ENCODE data around the gene LACTB. TPM values are rescaled to one million over a fixed set of nuclear protein-coding genes. Genes with fewer than 3 reads are reported as not detected.

Gene LACTB
- total RNA-seq, 1 donor from 2014 or later, result 11.2 TPM

DNA sequence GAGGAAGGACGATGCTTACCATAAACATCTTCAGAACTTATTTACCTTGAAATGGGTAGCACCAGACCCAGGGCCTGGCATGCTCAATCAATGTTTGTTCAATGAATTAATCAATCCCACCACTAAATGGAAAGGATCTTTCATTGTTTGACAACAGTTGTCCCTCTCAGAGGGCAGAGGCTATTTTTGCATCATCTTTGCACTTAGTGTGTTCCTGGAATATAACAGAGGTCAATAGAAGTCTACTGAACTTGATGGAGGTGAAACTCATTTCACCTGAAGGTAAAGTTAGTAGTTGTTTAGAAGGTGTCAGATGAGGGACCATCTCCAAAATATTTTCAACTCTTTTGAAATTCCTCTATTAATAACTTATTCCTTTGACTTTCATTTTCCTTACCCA, 36.9 kb upstream of the LACTB start:
- H3K27ac Mint-ChIP-seq (ENCODE audit: unreplicated experiment), result no peak overlapping the region
- H3K27me3 Mint-ChIP-seq (ENCODE audit: unreplicated experiment), result no peaks in the 10 kb centered on the region
- H3K4me1 Mint-ChIP-seq (ENCODE audit: unreplicated experiment), result peaks cover 33% of the 10 kb centered on the region
- no peaks in the 10 kb centered on the region for H3K9me3 Mint-ChIP-seq (ENCODE audit: unreplicated experiment)
- no peak for DNase-seq (ENCODE audit: extremely low spot score, unreplicated experiment)
- TF ChIP-seq, protein P1, sequence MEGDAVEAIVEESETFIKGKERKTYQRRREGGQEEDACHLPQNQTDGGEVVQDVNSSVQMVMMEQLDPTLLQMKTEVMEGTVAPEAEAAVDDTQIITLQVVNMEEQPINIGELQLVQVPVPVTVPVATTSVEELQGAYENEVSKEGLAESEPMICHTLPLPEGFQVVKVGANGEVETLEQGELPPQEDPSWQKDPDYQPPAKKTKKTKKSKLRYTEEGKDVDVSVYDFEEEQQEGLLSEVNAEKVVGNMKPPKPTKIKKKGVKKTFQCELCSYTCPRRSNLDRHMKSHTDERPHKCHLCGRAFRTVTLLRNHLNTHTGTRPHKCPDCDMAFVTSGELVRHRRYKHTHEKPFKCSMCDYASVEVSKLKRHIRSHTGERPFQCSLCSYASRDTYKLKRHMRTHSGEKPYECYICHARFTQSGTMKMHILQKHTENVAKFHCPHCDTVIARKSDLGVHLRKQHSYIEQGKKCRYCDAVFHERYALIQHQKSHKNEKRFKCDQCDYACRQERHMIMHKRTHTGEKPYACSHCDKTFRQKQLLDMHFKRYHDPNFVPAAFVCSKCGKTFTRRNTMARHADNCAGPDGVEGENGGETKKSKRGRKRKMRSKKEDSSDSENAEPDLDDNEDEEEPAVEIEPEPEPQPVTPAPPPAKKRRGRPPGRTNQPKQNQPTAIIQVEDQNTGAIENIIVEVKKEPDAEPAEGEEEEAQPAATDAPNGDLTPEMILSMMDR (IDR thresholded peaks at IDR 0.05), result no peak
- H3K36me3 Mint-ChIP-seq (ENCODE audit: unreplicated experiment), result no peaks in the 10 kb centered on the region
- H3K4me3 Mint-ChIP-seq (ENCODE audit: unreplicated experiment), result no peak overlapping the region

DNA sequence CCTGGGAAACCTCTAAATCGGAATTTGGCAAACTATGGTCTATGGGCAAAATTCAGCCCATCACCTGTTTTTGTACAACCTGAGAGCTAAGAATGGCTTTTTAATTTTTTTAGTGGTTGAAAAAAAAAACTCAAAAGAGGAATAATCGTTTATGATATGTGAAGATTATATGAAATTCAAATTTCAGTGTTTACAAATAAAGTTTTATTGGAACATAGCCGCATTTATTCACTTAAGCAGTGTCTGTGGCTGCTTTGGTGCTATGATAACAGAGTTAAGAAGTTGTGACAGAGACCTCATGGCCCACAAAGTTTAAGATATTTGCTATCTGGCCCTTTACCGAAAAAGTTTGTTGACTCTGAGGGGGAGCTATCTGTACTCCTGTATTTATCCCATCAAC, 36.4 kb upstream of the LACTB start:
- Mint-ChIP-seq H3K4me1 (ENCODE audit: unreplicated experiment) (peaks cover 34% of the 10 kb centered on the region), H3K27me3 (ENCODE audit: unreplicated experiment) (no peaks in the 10 kb centered on the region)
- TF ChIP-seq, protein P1 (IDR thresholded peaks at IDR 0.05), result no peak

DNA sequence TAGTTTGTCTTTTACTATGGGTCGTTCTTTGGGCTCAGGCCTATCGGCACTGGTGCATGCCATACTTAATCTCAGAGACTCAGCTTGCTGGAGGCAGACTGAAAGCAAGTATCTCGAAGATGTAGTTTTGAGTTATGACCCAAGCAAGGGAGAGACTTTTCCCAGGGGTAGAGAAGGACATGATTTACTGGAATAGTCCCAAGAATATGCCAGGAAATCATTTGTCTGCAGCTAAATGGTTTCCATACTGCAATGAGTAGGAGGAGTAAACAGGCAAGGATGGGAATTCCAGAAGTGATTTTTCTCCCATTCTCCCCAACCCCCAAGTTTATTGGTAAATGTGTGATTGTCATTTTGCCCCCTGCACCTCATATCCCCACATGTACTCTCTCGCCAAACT, 35.4 kb upstream of the LACTB start:
- H3K27ac Mint-ChIP-seq (ENCODE audit: unreplicated experiment), result peak overlapping the region; percentile 44
- TF ChIP-seq, protein P1 (IDR thresholded peaks at IDR 0.05), result no peak
- no peaks in the 10 kb centered on the region for H3K36me3 Mint-ChIP-seq (ENCODE audit: unreplicated experiment)

More for the DNA sequence above, 36.4 kb upstream of the LACTB start:
- Mint-ChIP-seq H3K9me3 (ENCODE audit: unreplicated experiment) (no peaks in the 10 kb centered on the region), H3K4me3 (ENCODE audit: unreplicated experiment) (no peak overlapping the region), H3K36me3 (ENCODE audit: unreplicated experiment) (no peaks in the 10 kb centered on the region), H3K27ac (ENCODE audit: unreplicated experiment) (no peak overlapping the region)
- no peak for DNase-seq (ENCODE audit: extremely low spot score, unreplicated experiment)

DNA sequence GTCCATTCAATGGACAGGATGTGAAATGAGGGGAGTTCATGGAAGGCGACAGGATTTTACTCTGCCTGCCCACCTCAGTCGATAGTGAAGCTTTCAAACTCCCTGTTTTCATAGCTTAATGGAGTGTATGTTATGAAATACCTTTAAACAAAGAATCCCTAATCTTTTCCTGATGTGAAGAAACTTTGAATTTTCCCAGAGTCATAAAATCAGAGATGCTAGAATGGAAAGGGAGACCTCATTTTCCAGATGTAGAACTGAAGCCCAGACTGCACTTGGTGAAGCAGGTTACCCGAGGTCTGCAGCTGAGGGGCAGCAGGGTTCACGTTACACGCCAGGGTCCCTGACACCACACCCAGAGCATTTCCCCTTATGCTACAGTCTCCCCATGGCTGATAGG, 34.7 kb upstream of the LACTB start:
- Mint-ChIP-seq H3K27me3 (ENCODE audit: unreplicated experiment) (no peaks in the 10 kb centered on the region), H3K4me1 (ENCODE audit: unreplicated experiment) (peaks cover 32% of the 10 kb centered on the region), H3K9me3 (ENCODE audit: unreplicated experiment) (no peaks in the 10 kb centered on the region), H3K4me3 (ENCODE audit: unreplicated experiment) (no peak overlapping the region), H3K36me3 (ENCODE audit: unreplicated experiment) (no peaks in the 10 kb centered on the region), H3K27ac (ENCODE audit: unreplicated experiment) (peak overlapping the region; percentile 44)
- TF ChIP-seq, protein P1 (IDR thresholded peaks at IDR 0.05), result no peak
- DNase-seq (ENCODE audit: extremely low spot score, unreplicated experiment), result no peak

More for the DNA sequence above, 35.4 kb upstream of the LACTB start:
- Mint-ChIP-seq H3K4me1 (ENCODE audit: unreplicated experiment) (peaks cover 32% of the 10 kb centered on the region), H3K27me3 (ENCODE audit: unreplicated experiment) (no peaks in the 10 kb centered on the region), H3K4me3 (ENCODE audit: unreplicated experiment) (no peak overlapping the region), H3K9me3 (ENCODE audit: unreplicated experiment) (no peaks in the 10 kb centered on the region)
- DNase-seq (ENCODE audit: extremely low spot score, unreplicated experiment), result no peak

DNA sequence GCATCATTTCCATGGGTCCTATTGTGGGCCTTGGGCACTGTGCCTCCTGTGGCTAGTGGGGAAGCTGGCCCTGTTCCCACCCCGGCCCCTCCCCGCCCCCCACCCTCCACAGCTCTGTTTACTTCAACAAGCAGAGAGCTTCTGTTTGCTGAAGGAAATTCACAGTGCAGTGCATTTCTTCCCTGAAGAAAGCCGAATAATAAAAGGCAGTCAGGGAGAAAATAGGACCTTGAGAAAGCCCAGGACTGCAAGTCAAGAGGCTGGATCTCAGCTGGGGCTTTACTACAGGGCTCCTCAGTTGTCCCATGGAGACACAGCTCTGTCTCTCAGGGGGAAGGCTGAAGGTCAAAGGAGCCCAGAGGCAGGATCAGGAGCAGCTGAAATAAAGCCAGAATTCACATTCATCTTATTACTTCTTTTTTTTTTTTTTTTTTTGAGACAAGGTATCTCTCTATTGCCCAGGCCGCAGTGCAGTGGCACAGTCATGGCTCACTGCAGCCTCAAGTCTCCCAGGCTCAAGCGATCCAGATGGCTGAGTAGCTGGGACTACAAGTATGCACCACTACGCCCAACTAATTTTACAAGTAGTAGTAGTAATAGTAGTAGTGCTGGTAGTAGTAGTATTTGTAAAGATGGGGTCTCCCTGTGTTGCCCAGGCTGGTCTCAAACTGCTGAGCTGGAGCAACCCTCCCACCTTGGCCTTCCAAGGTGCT, 33.0 kb upstream of the LACTB start:
- H3K27ac Mint-ChIP-seq (ENCODE audit: unreplicated experiment), result peak overlapping the region; percentile 52
- H3K27me3 Mint-ChIP-seq (ENCODE audit: unreplicated experiment), result no peaks in the 10 kb centered on the region
- no peak overlapping the region for H3K4me3 Mint-ChIP-seq (ENCODE audit: unreplicated experiment)
- TF ChIP-seq, protein P1 (IDR thresholded peaks at IDR 0.05), result no peak
- H3K9me3 Mint-ChIP-seq (ENCODE audit: unreplicated experiment), result no peaks in the 10 kb centered on the region
- H3K36me3 Mint-ChIP-seq (ENCODE audit: unreplicated experiment), result no peaks in the 10 kb centered on the region
- H3K4me1 Mint-ChIP-seq (ENCODE audit: unreplicated experiment), result peaks cover 33% of the 10 kb centered on the region
- no peak for DNase-seq (ENCODE audit: extremely low spot score, unreplicated experiment)

All from osteocyte (in vitro differentiated cells).